ENCODE results near the gene NAV3.

Gene NAV3

GRCh38 chr12:77891518-77892147, 60.9 kb downstream of the NAV3 start:
- TF ChIP-seq CTCF (IDR thresholded peaks at IDR 0.05; ENCODE audit: low read depth, low read length): no peak
- DNase-seq (ENCODE audit: low read depth, low spot score): no peak
- in situ Hi-C loops (cut with HindIII; ENCODE audit: low sequenced_read_pairs): no loop called here
- H3K4me3 ChIP-seq (ENCODE audit: low read depth, low read length): no peak overlapping the region

GRCh38 chr12:77893918-77894317, 63.2 kb downstream of the NAV3 start:
- no peak overlapping the region for H3K4me3 ChIP-seq (ENCODE audit: low read depth, low read length)
- no peak for TF ChIP-seq CTCF (IDR thresholded peaks at IDR 0.05; ENCODE audit: low read depth, low read length)
- DNase-seq (ENCODE audit: low read depth, low spot score): peak; percentile 42
- in situ Hi-C loops (cut with HindIII; ENCODE audit: low sequenced_read_pairs): no loop called here

GRCh38 chr12:77894556-77894955, 63.9 kb downstream of the NAV3 start:
- TF ChIP-seq CTCF (IDR thresholded peaks at IDR 0.05; ENCODE audit: low read depth, low read length): no peak
- in situ Hi-C loops (cut with HindIII; ENCODE audit: low sequenced_read_pairs): no loop called here
- no peak for DNase-seq (ENCODE audit: low read depth, low spot score)
- no peak overlapping the region for H3K4me3 ChIP-seq (ENCODE audit: low read depth, low read length)

- no peak for DNase-seq (ENCODE audit: low read depth, low spot score)
- in situ Hi-C loops (cut with HindIII; ENCODE audit: low sequenced_read_pairs): no loop called here
- no peak for TF ChIP-seq CTCF (IDR thresholded peaks at IDR 0.05; ENCODE audit: low read depth, low read length)
- no peak overlapping the region for H3K4me3 ChIP-seq (ENCODE audit: low read depth, low read length)
Measured at GRCh38 chr12:77895699-77896098, 65.0 kb downstream of the NAV3 start.

GRCh38 chr12:77907936-77908335, 77.2 kb downstream of the NAV3 start:
- no peak for TF ChIP-seq CTCF (IDR thresholded peaks at IDR 0.05; ENCODE audit: low read depth, low read length)
- no peak overlapping the region for H3K4me3 ChIP-seq (ENCODE audit: low read depth, low read length)
- DNase-seq (ENCODE audit: low read depth, low spot score): no peak
- in situ Hi-C loops (cut with HindIII; ENCODE audit: low sequenced_read_pairs): no loop called here

- in situ Hi-C loops (cut with HindIII; ENCODE audit: low sequenced_read_pairs): no loop called here
- DNase-seq (ENCODE audit: low read depth, low spot score): no peak
- no peak for TF ChIP-seq CTCF (IDR thresholded peaks at IDR 0.05; ENCODE audit: low read depth, low read length)
Measured at GRCh38 chr12:77914081-77914488, 83.4 kb downstream of the NAV3 start.

More at GRCh38 chr12:77914081-77914488, 83.4 kb downstream of the NAV3 start:
- H3K4me3 ChIP-seq (ENCODE audit: low read depth, low read length): no peak overlapping the region

Data from astrocyte of the spinal cord (primary cell).